Measurements from ENCODE around the gene PIK3R2. TPM values are rescaled to one million over a fixed set of nuclear protein-coding genes. Genes with fewer than 3 reads are reported as not detected.

The PIK3R2 gene
- total and polyA plus RNA-seq, 2 experiments from 2014 or later: 1.5 to 29.2 TPM

DNA sequence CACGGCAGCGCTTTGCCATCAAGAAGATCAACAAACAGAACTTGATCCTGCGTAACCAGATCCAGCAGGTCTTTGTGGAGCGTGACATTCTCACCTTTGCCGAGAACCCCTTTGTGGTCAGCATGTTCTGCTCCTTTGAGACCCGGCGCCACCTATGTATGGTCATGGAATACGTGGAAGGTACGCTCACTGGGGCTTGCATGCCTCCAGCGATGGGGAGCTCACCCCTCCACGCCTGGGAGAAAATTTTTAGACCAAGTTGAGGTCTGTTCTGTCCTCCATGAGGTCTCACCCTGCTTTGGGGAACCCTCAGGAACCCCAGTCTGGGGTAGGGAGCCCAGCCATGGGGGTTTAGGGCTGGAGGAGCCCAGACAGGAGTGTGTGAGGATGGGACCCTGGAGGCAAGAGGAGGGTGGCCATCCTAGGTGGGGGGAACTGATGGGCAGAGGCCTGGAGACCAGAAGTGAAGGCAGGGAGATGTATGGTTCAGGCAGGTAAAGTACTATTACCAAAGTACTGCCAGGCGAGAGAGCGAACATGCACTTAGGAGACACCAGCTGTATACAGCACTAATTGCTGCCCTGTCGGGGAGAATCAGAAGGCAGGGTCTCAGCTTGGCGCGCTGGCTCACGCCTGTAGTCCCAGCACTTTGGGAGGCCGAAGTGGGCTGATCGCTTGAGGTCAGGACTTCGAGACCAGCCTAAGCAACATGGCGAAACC is 22.3 kb upstream of the PIK3R2 start:
- no peaks in the 10 kb centered on the region for H3F3A ChIP-seq (ENCODE audit: insufficient read depth)
- H3K27ac ChIP-seq: no peak overlapping the region
- no peaks in the 10 kb centered on the region; the same call in 1 of the 2 replicates for H3K36me3 ChIP-seq (ENCODE audit: low read depth)
- no peaks in the 10 kb centered on the region for H4K20me1 ChIP-seq (ENCODE audit: insufficient read depth)
- H2AFZ ChIP-seq: no peak overlapping the region
- 92% methylated on average over 21 of the region's 21 CpGs for WGBS, 2 experiments (ENCODE audit: low coverage in 1 of 2, low lambda C conversion rate in 2 of 2, missing lambda C conversion rate in 2 of 2)
- H3K79me2 ChIP-seq (ENCODE audit: insufficient read depth): no peaks in the 10 kb centered on the region
- in situ Hi-C loops (cut with MboI): no loop called here
- H3K9ac ChIP-seq: no peak overlapping the region
- no peaks in the 10 kb centered on the region for H3K9me3 ChIP-seq (ENCODE audit: low read depth)
- H3K4me1 ChIP-seq (ENCODE audit: insufficient read depth): no peaks in the 10 kb centered on the region
- no peak for DNase-seq
- TF ChIP-seq EZH2 (IDR thresholded peaks at IDR 0.05; ENCODE audit: insufficient read depth, poor library complexity, severe bottlenecking): no peak
- no peak for TF ChIP-seq EZH2phosphoT487 (IDR thresholded peaks at IDR 0.05; ENCODE audit: insufficient read depth, low read depth)
- H3K4me2 ChIP-seq (ENCODE audit: unreplicated experiment): no peak overlapping the region
- H3K9me2 ChIP-seq (ENCODE audit: insufficient read depth): no peaks in the 10 kb centered on the region
- H3K4me3 ChIP-seq: no peak overlapping the region
- H3K27me3 ChIP-seq (replicated peaks; ENCODE audit: insufficient read depth): no peaks in the 10 kb centered on the region

DNA sequence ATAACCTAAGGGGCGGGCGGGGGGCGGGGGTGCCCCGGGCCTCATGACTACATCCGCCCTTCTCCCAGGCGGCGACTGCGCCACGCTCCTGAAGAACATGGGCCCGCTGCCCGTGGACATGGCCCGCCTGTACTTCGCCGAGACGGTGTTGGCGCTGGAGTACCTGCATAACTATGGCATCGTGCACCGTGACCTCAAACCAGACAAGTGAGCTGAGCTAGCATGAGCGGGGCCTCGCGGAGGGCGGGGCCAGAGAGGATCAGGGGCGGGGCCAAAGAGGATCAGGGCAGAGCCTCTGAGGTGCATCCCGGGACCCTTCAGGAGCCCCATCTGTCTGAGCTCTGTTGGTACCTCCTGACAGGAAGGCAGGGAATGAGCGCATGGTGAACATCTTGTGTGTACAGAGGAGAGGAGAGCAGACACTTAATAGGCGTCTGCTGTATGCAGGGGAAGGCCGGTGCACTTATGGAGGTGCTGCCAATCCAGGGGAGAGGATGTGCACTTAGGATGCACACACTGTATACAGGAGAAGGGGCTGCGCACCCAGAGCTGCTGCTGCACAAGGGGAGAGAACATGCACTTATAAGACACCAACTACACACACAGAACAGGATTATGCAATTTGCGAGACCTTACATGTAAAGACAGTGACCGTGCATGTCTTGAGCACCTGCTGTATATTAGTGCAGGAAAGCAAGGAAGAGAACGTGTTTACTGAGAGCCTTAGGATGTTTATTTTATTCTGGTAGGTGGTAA is 20.9 kb upstream of the PIK3R2 start:
- Histone ChIP-seq H3K27me3 (replicated peaks; ENCODE audit: insufficient read depth) (no peaks in the 10 kb centered on the region), H3K4me3 (no peak overlapping the region), H3K9ac (no peak overlapping the region), H3K4me2 (ENCODE audit: unreplicated experiment) (no peak overlapping the region), H3K27ac (no peak overlapping the region), H3F3A (ENCODE audit: insufficient read depth) (no peaks in the 10 kb centered on the region), H3K4me1 (ENCODE audit: insufficient read depth) (no peaks in the 10 kb centered on the region), H3K9me2 (ENCODE audit: insufficient read depth) (no peaks in the 10 kb centered on the region), H3K9me3 (ENCODE audit: low read depth) (no peaks in the 10 kb centered on the region), H2AFZ (no peak overlapping the region), H3K36me3 (ENCODE audit: low read depth) (no peaks in the 10 kb centered on the region; the same call in 1 of the 2 replicates), H3K79me2 (ENCODE audit: insufficient read depth) (no peaks in the 10 kb centered on the region), H4K20me1 (ENCODE audit: insufficient read depth) (no peaks in the 10 kb centered on the region)
- no peak for DNase-seq
- 83 to 90% methylated on average over 24 to 31 of the region's 31 CpGs for WGBS, 2 experiments (ENCODE audit: low coverage in 1 of 2, low lambda C conversion rate in 2 of 2, missing lambda C conversion rate in 2 of 2)
- in situ Hi-C loops (cut with MboI): no loop called here
- TF ChIP-seq EZH2phosphoT487 (IDR thresholded peaks at IDR 0.05; ENCODE audit: insufficient read depth, low read depth) (no peak), EZH2 (IDR thresholded peaks at IDR 0.05; ENCODE audit: insufficient read depth, poor library complexity, severe bottlenecking) (no peak)

DNA sequence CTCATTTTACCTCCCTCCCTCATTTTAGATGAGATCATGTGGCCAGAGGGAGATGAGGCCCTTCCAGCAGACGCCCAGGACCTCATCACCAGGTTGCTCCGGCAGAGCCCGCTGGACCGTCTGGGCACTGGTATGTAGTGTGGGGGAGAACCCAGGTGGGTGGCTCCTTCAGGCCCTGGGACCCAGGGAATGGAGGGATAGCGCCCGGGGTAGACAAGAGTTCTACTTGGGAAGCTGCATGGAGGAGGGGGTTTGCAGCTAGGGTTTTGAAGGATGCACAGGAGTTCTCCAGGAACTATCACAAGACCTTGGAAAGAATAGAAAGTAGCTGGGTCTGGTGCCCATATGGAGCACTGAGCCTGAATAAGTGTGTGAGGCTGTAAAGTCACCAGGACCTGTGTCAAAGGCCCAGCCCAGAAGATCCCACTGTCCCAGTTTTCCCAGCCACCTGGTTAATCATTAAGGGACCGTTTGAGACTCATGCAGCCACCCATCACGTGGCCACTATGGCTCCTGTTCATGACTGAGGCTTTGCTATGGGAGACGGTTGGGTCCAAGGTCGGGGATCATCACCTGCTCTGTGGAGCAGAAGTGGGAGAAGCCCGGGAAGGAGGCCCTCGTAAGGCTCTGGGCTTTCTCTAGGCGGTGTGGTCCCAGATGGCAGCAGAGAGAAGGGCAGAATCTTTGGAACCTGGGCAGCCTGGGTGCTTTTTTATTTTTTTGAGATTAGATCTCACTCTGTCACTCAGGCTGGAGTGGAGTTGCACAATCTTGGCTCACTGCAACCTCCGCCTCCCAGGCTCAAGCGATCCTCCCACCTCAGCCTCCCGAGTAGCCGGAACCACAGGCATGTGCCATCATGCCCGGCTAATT is 17.0 kb upstream of the PIK3R2 start:
- no peaks in the 10 kb centered on the region for H3K27me3 ChIP-seq (replicated peaks; ENCODE audit: insufficient read depth)
- in situ Hi-C loops (cut with MboI): no loop called here
- DNase-seq: no peak
- H3K36me3 ChIP-seq (ENCODE audit: low read depth): peaks cover 6% of the 10 kb centered on the region; the same call in 1 of the 2 replicates
- no peak overlapping the region for H2AFZ ChIP-seq
- no peak overlapping the region for H3K4me2 ChIP-seq (ENCODE audit: unreplicated experiment)
- no peaks in the 10 kb centered on the region for H3K9me3 ChIP-seq (ENCODE audit: low read depth)
- H4K20me1 ChIP-seq (ENCODE audit: insufficient read depth): no peaks in the 10 kb centered on the region
- no peak overlapping the region for H3K4me3 ChIP-seq
- WGBS, 2 experiments (ENCODE audit: low coverage in 1 of 2, low lambda C conversion rate in 2 of 2, missing lambda C conversion rate in 2 of 2): 86 to 88% methylated on average over 18 of the region's 18 CpGs
- H3F3A ChIP-seq (ENCODE audit: insufficient read depth): no peaks in the 10 kb centered on the region
- no peak overlapping the region for H3K9ac ChIP-seq
- no peaks in the 10 kb centered on the region for H3K4me1 ChIP-seq (ENCODE audit: insufficient read depth)
- TF ChIP-seq EZH2phosphoT487 (IDR thresholded peaks at IDR 0.05; ENCODE audit: insufficient read depth, low read depth): no peak
- TF ChIP-seq EZH2 (IDR thresholded peaks at IDR 0.05; ENCODE audit: insufficient read depth, poor library complexity, severe bottlenecking): no peak
- H3K27ac ChIP-seq: no peak overlapping the region
- H3K9me2 ChIP-seq (ENCODE audit: insufficient read depth): no peaks in the 10 kb centered on the region
- no peaks in the 10 kb centered on the region for H3K79me2 ChIP-seq (ENCODE audit: insufficient read depth)

DNA sequence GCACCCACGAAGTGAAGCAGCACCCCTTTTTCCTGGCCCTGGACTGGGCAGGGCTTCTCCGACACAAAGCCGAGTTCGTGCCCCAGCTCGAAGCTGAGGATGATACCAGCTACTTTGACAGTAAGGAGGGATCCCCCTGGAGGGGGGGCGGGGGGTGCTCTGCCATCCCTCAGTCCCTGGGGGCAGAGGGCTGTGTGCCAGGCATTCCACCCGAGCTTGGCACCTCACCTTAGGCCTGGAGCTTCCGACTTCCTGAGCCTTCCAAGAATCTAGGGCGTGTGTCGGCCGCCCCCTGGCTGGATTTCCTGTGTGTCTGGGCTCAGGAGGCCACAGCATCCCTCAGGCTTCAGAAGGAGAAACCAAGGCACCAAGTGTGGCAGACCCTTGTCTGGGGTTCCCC is 15.7 kb upstream of the PIK3R2 start:
- Histone ChIP-seq H3K79me2 (ENCODE audit: insufficient read depth) (no peaks in the 10 kb centered on the region), H3K4me3 (no peak overlapping the region), H4K20me1 (ENCODE audit: insufficient read depth) (no peaks in the 10 kb centered on the region), H3K9me3 (ENCODE audit: low read depth) (no peaks in the 10 kb centered on the region), H3K36me3 (ENCODE audit: low read depth) (peaks cover 8% of the 10 kb centered on the region; the same call in 1 of the 2 replicates), H3K9ac (no peak overlapping the region), H3K4me2 (ENCODE audit: unreplicated experiment) (no peak overlapping the region), H3K27me3 (replicated peaks; ENCODE audit: insufficient read depth) (no peaks in the 10 kb centered on the region), H3F3A (ENCODE audit: insufficient read depth) (no peaks in the 10 kb centered on the region), H3K27ac (no peak overlapping the region), H3K4me1 (ENCODE audit: insufficient read depth) (no peaks in the 10 kb centered on the region), H3K9me2 (ENCODE audit: insufficient read depth) (no peaks in the 10 kb centered on the region), H2AFZ (no peak overlapping the region)
- WGBS, 2 experiments (ENCODE audit: low coverage in 1 of 2, low lambda C conversion rate in 2 of 2, missing lambda C conversion rate in 2 of 2): 79 to 83% methylated on average over 9 to 11 of the region's 11 CpGs
- DNase-seq: no peak
- no peak for TF ChIP-seq EZH2 (IDR thresholded peaks at IDR 0.05; ENCODE audit: insufficient read depth, poor library complexity, severe bottlenecking)
- no peak for TF ChIP-seq EZH2phosphoT487 (IDR thresholded peaks at IDR 0.05; ENCODE audit: insufficient read depth, low read depth)
- in situ Hi-C loops (cut with MboI): no loop called here
